AG04449 (cell line): ENCODE results near the gene B3GALT6.

ENCODE experiments used
- CTCF ChIA-PET: fragments of 350-600 bp; formaldehyde crosslinking; extraction: SDS; loops from one replicate; lab custom pipeline; 2021; ENCODE audit warnings: antibody characterized with exemption; lab: Yijun Ruan, JAX
- POLR2A ChIA-PET: fragments of 400-600, 350-600 bp; formaldehyde crosslinking; extraction: SDS; loops from one replicate; lab custom pipeline; 2020; ENCODE audit warnings: antibody characterized with exemption, inconsistent platforms; lab: Yijun Ruan, JAX
- DNase-seq: peaks from one replicate; pipeline ENCODE4 v3.0.0-alpha.2; 2010; ENCODE audit warnings: low read depth, low spot score
- H3K4me3 ChIP-seq: 2 replicates; pipeline ENCODE4 v1.5.1; 2011; ENCODE audit warnings: low read depth, mild to moderate bottlenecking, control low read depth, low read length
- CTCF ChIP-seq: IDR thresholded peaks from one replicate; pipeline ENCODE4 v1.5.1; 2011; ENCODE audit warnings: mild to moderate bottlenecking, moderate library complexity, low read length, control low read depth, inconsistent platforms; ENCODE audit not compliant: insufficient read depth; ENCODE audit errors: missing control alignments

The B3GALT6 gene

GRCh38 chr1:1259119-1259488, 27.1 kb downstream of the B3GALT6 start:
- no peak for TF ChIP-seq CTCF
- no peak for DNase-seq
- POLR2A ChIA-PET = no interaction called here

GRCh38 chr1:1259540-1259939, 27.5 kb downstream of the B3GALT6 start:
- TF ChIP-seq CTCF = no peak
- DNase-seq = no peak
- ChIA-PET POLR2A (interaction anchor here (0.7 kb wide), 1 partner anchor 194 kb away, joined by 3 read pairs; no protein-coding TSS in a partner anchor), CTCF (interaction anchor here (1.0 kb wide), 1 partner anchor 9 kb away, joined by 3 read pairs; no protein-coding TSS in a partner anchor)
- no peak overlapping the region for H3K4me3 ChIP-seq

More at GRCh38 chr1:1259119-1259488, 27.1 kb downstream of the B3GALT6 start:
- CTCF ChIA-PET = interaction anchor here (1.0 to 2.0 kb wide), 2 partner anchors 9 to 137 kb away, joined by 3 to 4 read pairs; no protein-coding TSS in a partner anchor
- no peak overlapping the region for H3K4me3 ChIP-seq

- ChIA-PET CTCF (interaction anchor here (1.0 to 1.9 kb wide), 3 partner anchors 9 to 138 kb away, joined by 3 to 8 read pairs (median 3); no protein-coding TSS in a partner anchor), POLR2A (interaction anchor here (0.7 kb wide), 1 partner anchor 194 kb away, joined by 3 read pairs; no protein-coding TSS in a partner anchor)
- H3K4me3 ChIP-seq = no peak overlapping the region
- TF ChIP-seq CTCF = no peak
- DNase-seq = no peak
Observed at GRCh38 chr1:1259951-1260600, 28.0 kb downstream of the B3GALT6 start.

- no peak overlapping the region for H3K4me3 ChIP-seq
- DNase-seq = no peak
- CTCF ChIA-PET = interaction anchor here (1.1 to 1.9 kb wide), 2 partner anchors 11 to 139 kb away, joined by 3 to 8 read pairs; no protein-coding TSS in a partner anchor
- no peak for TF ChIP-seq CTCF
- POLR2A ChIA-PET = no interaction called here
Observed at GRCh38 chr1:1260843-1261560, 29.0 kb downstream of the B3GALT6 start.

GRCh38 chr1:1262071-1262470, 30.0 kb downstream of the B3GALT6 start:
- no peak overlapping the region for H3K4me3 ChIP-seq
- CTCF ChIA-PET = interaction anchor here (1.9 to 2.9 kb wide), 2 partner anchors 140 kb away, joined by 8 to 22 read pairs; no protein-coding TSS in a partner anchor
- DNase-seq = no peak
- TF ChIP-seq CTCF = no peak
- POLR2A ChIA-PET = no interaction called here

GRCh38 chr1:1262758-1263157, 30.7 kb downstream of the B3GALT6 start:
- no peak for TF ChIP-seq CTCF
- CTCF ChIA-PET = interaction anchor here (2.9 kb wide), 1 partner anchor 141 kb away, joined by 22 read pairs; no protein-coding TSS in a partner anchor
- POLR2A ChIA-PET = interaction anchor here (0.6 kb wide), 1 partner anchor 161 kb away, joined by 4 read pairs; no protein-coding TSS in a partner anchor
- no peak for DNase-seq
- no peak overlapping the region for H3K4me3 ChIP-seq
